PC-3 (cell line): ENCODE data around the gene C11orf54. TPM values are rescaled to one million over a fixed set of nuclear protein-coding genes. Genes with fewer than 3 reads are reported as not detected.
A peak's percentile ranks its signal among the peaks of the same experiment; 100 is the strongest.
"Not testable (repeated sequence)": the region's sequence is repeated elsewhere in the genome, so short reads cannot be mapped to it uniquely, and the experiment has no call there.

Experiments
- ATAC-seq: fragments of 200-7000 bp; cut with Tn5 transposase; 2 replicates; pipeline ENCODE4 v1.9.1; 2020; ENCODE audit warnings: mild to moderate bottlenecking, moderate library complexity
- BruUV-seq: library from RNA; stranded (reverse); fragments of 400-500 nt; replicated peaks from 2 replicates; lab custom pipeline; 2021; lab: Mats Ljungman, UMichigan
- CTCF ChIA-PET: fragments of 300-600 bp; sonication (Branson Sonifier 250); formaldehyde crosslinking; loops from one replicate; lab custom pipeline; 2022; ENCODE audit warnings: antibody characterized with exemption; lab: Charles Lee
- POLR2A ChIA-PET: fragments of 300-600 bp; sonication (Branson Sonifier 250); formaldehyde crosslinking; loops from one replicate; lab custom pipeline; 2022; ENCODE audit warnings: antibody characterized with exemption; ENCODE audit not compliant: unreplicated experiment; lab: Charles Lee
- DNase-seq: peaks from one replicate; pipeline ENCODE4 v3.0.0-alpha.2; 2015
- H2AFZ ChIP-seq: fragments of 300-600 bp; sonication (generic); 2 replicates; pipeline ENCODE4 v1.6.0; 2016; ENCODE audit warnings: antibody characterized with exemption, low read length
- H3F3A ChIP-seq: fragments of 300-600 bp; sonication (generic); one replicate; pipeline ENCODE4 v1.6.0; 2017; ENCODE audit warnings: antibody characterized with exemption, low read length, control low read depth, mild to moderate bottlenecking; ENCODE audit not compliant: unreplicated experiment
- H3K27ac ChIP-seq: fragments of 300-600 bp; sonication (generic); 2 replicates; pipeline ENCODE4 v1.5.1; 2016; ENCODE audit warnings: mild to moderate bottlenecking, low read length
- H3K27me3 ChIP-seq: fragments of 300-600 bp; sonication (generic); 2 replicates; pipeline ENCODE4 v1.6.1; 2016; ENCODE audit warnings: low read length, mixed read lengths
- H3K36me3 ChIP-seq: fragments of 300-600 bp; sonication (generic); 2 replicates; pipeline ENCODE4 v1.6.1; 2016; ENCODE audit warnings: low read depth, mixed run types, low read length, mixed read lengths
- H3K4me1 ChIP-seq: fragments of 300-600 bp; sonication (generic); 2 replicates; pipeline ENCODE4 v1.5.1; 2016; ENCODE audit warnings: low read length; ENCODE audit not compliant: insufficient read depth
- H3K4me2 ChIP-seq: fragments of 300-600 bp; sonication (generic); 2 replicates; pipeline ENCODE4 v1.6.0; 2016; ENCODE audit warnings: low read length
- H3K4me3 ChIP-seq: fragments of 300-600 bp; sonication (generic); 2 replicates; pipeline ENCODE4 v1.5.1; 2016; ENCODE audit warnings: mild to moderate bottlenecking, low read length, mixed read lengths
- H3K79me2 ChIP-seq: fragments of 300-600 bp; sonication (generic); 2 replicates; pipeline ENCODE4 v1.6.1; 2017; ENCODE audit warnings: low read length, mixed read lengths
- H3K9ac ChIP-seq: fragments of 300-600 bp; sonication (generic); 2 replicates; pipeline ENCODE4 v1.6.0; 2016; ENCODE audit warnings: mild to moderate bottlenecking, low read length
- H3K9me2 ChIP-seq: fragments of 300-600 bp; sonication (generic); replicated peaks from 2 replicates; pipeline ENCODE4 v1.6.1; 2016; ENCODE audit warnings: mixed run types, low read length, mixed read lengths
- H3K9me3 ChIP-seq: fragments of 300-600 bp; sonication (generic); 2 replicates; pipeline ENCODE4 v1.6.1; 2016; ENCODE audit warnings: low read length, mixed read lengths
- H4K20me1 ChIP-seq: fragments of 300-600 bp; sonication (generic); 2 replicates; pipeline ENCODE4 v1.6.1; 2016; ENCODE audit warnings: low read length, mixed read lengths
- CTCF ChIP-seq: fragments of 300-600 bp; sonication (generic); conservative IDR thresholded peaks from 2 replicates; pipeline ENCODE4 v1.5.1; 2017; ENCODE audit warnings: antibody characterized with exemption, low read depth, mild to moderate bottlenecking, low read length
- EZH2 ChIP-seq: fragments of 300-600 bp; sonication (generic); IDR thresholded peaks from one replicate; pipeline ENCODE4 v1.6.1; 2017; ENCODE audit warnings: antibody characterized with exemption, mild to moderate bottlenecking, low read length; ENCODE audit not compliant: unreplicated experiment
- EZH2phosphoT487 ChIP-seq: fragments of 300-600 bp; sonication (generic); IDR thresholded peaks from 2 replicates; pipeline ENCODE4 v1.6.1; 2018; ENCODE audit warnings: mild to moderate bottlenecking, antibody characterized with exemption, low read length, borderline replicate concordance
- intact Hi-C: fragments of 100-400 bp; cut with micrococcal nuclease; formaldehyde crosslinking; loops from 2 replicates; pipeline ENCODE4 v1.9.0; 2023
- total RNA-seq: library from RNA; depleted of rRNA; stranded (reverse); fragments of >200 nt; gene quantifications from 2 replicates; pipeline ENCODE4 v1.2.3, GENCODE V29; 2014

Gene C11orf54
- total RNA-seq, 1 experiment from 2014 or later = 24.3 TPM

DNA sequence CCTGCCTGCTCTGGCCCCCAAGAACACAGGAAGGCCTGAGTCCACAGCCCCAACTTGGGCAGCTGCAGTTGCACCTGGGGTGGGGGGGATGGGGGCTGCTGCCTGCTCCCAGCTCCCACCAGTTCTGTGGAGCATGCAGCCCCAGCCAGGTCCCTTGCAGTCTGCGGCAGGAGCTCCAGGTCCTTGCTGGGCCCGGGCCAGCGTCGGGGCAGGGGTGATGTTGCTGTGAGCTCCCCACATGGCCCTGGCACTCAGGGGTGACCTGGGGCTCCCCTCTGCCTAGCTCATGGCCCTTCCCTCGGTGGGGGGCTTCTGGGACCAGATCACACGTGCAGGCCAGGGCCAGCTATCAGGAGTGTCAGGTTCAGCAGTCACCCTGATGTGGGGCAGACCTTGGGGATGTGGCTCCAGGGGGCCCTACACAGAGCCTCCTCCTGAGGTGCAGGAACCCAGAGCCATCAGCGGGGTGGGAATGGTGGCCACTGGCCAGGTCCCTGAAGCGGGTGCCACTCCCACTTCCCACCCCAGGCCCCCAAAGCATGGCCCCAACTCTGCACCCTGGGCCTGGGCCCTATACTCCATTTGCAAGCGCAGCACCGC lies 32.2 kb downstream of the C11orf54 start:
- BruUV-seq = no TSS peak
- no peak overlapping the region for H3K27ac ChIP-seq
- no peak for ATAC-seq
- ChIA-PET POLR2A (no interaction called here), CTCF (no interaction called here)
- H3K9me2 ChIP-seq = no peaks in the 10 kb centered on the region
- H3K36me3 ChIP-seq = no peaks in the 10 kb centered on the region
- H3K9ac ChIP-seq = no peak overlapping the region
- DNase-seq = no peak
- H4K20me1 ChIP-seq = no peaks in the 10 kb centered on the region
- H3F3A ChIP-seq = no peaks in the 10 kb centered on the region
- no peaks in the 10 kb centered on the region for H3K27me3 ChIP-seq
- intact Hi-C loops = no loop called here
- no peak overlapping the region for H3K4me3 ChIP-seq
- TF ChIP-seq CTCF (no peak), EZH2phosphoT487 (no peak), EZH2 (no peak)
- H2AFZ ChIP-seq = no peak overlapping the region
- H3K9me3 ChIP-seq = no peaks in the 10 kb centered on the region
- no peak overlapping the region for H3K4me2 ChIP-seq
- no peaks in the 10 kb centered on the region for H3K79me2 ChIP-seq
- no peaks in the 10 kb centered on the region for H3K4me1 ChIP-seq

DNA sequence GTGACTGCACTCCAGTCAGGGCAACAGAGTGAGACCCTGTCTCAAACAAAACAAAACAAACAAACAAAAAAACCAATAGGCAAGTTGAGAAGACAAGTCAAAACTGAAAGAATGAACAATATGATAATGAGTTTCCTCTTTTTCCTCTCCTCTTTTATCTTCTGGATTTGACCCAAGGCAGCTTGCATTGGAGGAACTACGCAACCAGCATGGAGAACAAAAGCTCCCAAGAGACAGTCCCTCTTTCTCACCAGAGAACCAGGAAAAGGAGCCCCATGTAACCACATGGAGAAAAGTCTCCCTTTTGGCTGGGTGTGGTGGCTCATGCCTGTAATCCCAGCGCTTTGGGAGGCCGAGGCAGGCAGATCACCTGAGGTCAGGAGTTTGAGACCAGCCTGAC lies 33.1 kb downstream of the C11orf54 start:
- H3K36me3 ChIP-seq, H4K20me1 ChIP-seq, H3K4me3 ChIP-seq, POLR2A ChIA-PET, H3K79me2 ChIP-seq, H3K27ac ChIP-seq, H3K4me1 ChIP-seq, CTCF ChIA-PET, DNase-seq, H3K9me3 ChIP-seq, BruUV-seq, H3F3A ChIP-seq, ATAC-seq, H2AFZ ChIP-seq, H3K27me3 ChIP-seq, H3K9me2 ChIP-seq, intact Hi-C loops, H3K9ac ChIP-seq, H3K4me2 ChIP-seq: not testable (repeated sequence)

GRCh38 chr11:93775289-93775688 lies 33.8 kb downstream of the C11orf54 start:
- Histone ChIP-seq H3K36me3 (no peaks in the 10 kb centered on the region), H3K27me3 (no peaks in the 10 kb centered on the region), H3K4me2 (no peak overlapping the region), H3K79me2 (no peaks in the 10 kb centered on the region), H2AFZ (no peak overlapping the region), H4K20me1 (no peaks in the 10 kb centered on the region), H3K9ac (no peak overlapping the region), H3K4me3 (no peak overlapping the region), H3K27ac (no peak overlapping the region), H3F3A (no peaks in the 10 kb centered on the region), H3K9me3 (no peaks in the 10 kb centered on the region), H3K4me1 (no peaks in the 10 kb centered on the region), H3K9me2 (no peaks in the 10 kb centered on the region)
- TF ChIP-seq EZH2 (no peak), EZH2phosphoT487 (no peak), CTCF (peak; percentile 69)
- intact Hi-C loops = no loop called here
- peak; percentile 48 for DNase-seq
- no peak for ATAC-seq
- BruUV-seq = no TSS peak
- POLR2A ChIA-PET = no interaction called here
- CTCF ChIA-PET = no interaction called here
